Measurements from ENCODE around the gene CNTNAP2. TPM values are rescaled to one million over a fixed set of nuclear protein-coding genes. Genes with fewer than 3 reads are reported as not detected.

CNTNAP2 gene
- total and polyA plus RNA-seq, 2 donors (not counting 1 experiment from before 2014, with no cell fraction given): not detected

DNA sequence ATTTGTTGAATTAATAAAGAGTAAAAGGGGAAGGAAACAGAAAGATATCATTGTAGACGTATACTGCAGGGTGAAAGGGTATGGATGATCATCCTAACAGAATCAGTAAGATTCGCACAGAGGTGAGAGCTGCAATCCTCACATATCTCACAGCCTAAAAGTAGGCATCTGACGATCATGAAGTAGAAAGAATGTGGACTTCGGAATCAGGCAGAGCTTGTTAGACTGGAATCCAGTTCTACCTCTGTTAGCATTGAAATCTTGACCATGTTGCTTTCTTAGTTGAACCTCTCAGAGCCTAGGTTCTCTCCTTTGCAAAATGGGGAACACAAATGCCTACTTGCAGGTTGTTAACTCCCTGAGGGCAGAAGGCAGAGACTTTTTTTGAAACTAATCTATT lies 2154.0 kb downstream of the CNTNAP2 start:
- no peaks in the 10 kb centered on the region for H3K9me3 ChIP-seq (ENCODE audit: control insufficient read depth, insufficient read depth, low read depth, low read length)
- H3K36me3 ChIP-seq (ENCODE audit: control insufficient read depth, insufficient read depth, low read length): no peaks in the 10 kb centered on the region
- H2AFZ ChIP-seq (ENCODE audit: low read length): no peak overlapping the region
- H3K4me2 ChIP-seq (ENCODE audit: extremely low read depth, insufficient read depth, low read length): no peak overlapping the region
- H3K4me3 ChIP-seq (replicated peaks in 1 of 4; ENCODE audit: control extremely low read depth in 1 of 4, insufficient read depth in 1 of 4, low read depth in 3 of 4, low read length in 4 of 4): no peak overlapping the region
- no peak for DNase-seq (ENCODE audit: low read depth in 2 of 2)
- H4K20me1 ChIP-seq (ENCODE audit: control insufficient read depth, extremely low read depth, insufficient read depth, low read length): no peaks in the 10 kb centered on the region
- no peak overlapping the region for H3K27ac ChIP-seq (ENCODE audit: insufficient read depth, low read length)
- H3K79me2 ChIP-seq (ENCODE audit: control insufficient read depth, insufficient read depth, low read length): no peaks in the 10 kb centered on the region
- H3K27me3 ChIP-seq (ENCODE audit: control insufficient read depth, insufficient read depth, low read length): no peaks in the 10 kb centered on the region
- TF ChIP-seq, protein P1, sequence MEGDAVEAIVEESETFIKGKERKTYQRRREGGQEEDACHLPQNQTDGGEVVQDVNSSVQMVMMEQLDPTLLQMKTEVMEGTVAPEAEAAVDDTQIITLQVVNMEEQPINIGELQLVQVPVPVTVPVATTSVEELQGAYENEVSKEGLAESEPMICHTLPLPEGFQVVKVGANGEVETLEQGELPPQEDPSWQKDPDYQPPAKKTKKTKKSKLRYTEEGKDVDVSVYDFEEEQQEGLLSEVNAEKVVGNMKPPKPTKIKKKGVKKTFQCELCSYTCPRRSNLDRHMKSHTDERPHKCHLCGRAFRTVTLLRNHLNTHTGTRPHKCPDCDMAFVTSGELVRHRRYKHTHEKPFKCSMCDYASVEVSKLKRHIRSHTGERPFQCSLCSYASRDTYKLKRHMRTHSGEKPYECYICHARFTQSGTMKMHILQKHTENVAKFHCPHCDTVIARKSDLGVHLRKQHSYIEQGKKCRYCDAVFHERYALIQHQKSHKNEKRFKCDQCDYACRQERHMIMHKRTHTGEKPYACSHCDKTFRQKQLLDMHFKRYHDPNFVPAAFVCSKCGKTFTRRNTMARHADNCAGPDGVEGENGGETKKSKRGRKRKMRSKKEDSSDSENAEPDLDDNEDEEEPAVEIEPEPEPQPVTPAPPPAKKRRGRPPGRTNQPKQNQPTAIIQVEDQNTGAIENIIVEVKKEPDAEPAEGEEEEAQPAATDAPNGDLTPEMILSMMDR (conservative IDR thresholded peaks at IDR 0.05 in 1 of 2, IDR thresholded peaks at IDR 0.05 in 1 of 2; ENCODE audit: low read depth in 1 of 2, low read length in 2 of 2): no peak
- no peak for TF ChIP-seq EZH2 (IDR thresholded peaks at IDR 0.05; ENCODE audit: low read length, missing control alignments)
- no peaks in the 10 kb centered on the region for H3K4me1 ChIP-seq (ENCODE audit: control insufficient read depth, extremely low read depth, insufficient read depth, low read length)
- H3K9ac ChIP-seq (ENCODE audit: insufficient read depth, low read length): no peak overlapping the region

DNA sequence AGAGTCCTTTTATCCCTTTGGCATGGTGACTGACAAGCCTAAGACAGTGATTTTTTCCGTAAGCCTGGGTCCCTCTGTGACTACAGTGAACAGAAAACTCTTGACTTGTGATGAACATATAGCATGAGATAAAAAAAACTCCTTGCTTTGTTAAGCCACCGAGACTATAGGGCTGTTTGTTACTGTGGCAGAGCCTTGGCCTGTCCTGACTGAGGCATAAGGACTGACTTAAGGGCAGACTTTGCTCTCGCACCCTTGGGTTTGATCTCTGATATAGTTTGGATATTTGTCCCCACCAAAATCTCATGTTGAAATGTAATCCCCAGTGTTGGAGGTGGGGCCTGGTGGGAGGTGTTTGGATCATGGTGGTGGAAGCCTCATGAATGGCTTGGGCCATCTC lies 2157.5 kb downstream of the CNTNAP2 start:
- no peak for TF ChIP-seq EZH2 (IDR thresholded peaks at IDR 0.05; ENCODE audit: low read length, missing control alignments)
- TF ChIP-seq, protein P1 (conservative IDR thresholded peaks at IDR 0.05 in 1 of 2, IDR thresholded peaks at IDR 0.05 in 1 of 2; ENCODE audit: low read depth in 1 of 2, low read length in 2 of 2): no peak
- H3K4me3 ChIP-seq (replicated peaks in 1 of 4; ENCODE audit: control extremely low read depth in 1 of 4, insufficient read depth in 1 of 4, low read depth in 3 of 4, low read length in 4 of 4): no peak overlapping the region
- DNase-seq (ENCODE audit: low read depth in 2 of 2): no peak
- H3K9ac ChIP-seq (ENCODE audit: insufficient read depth, low read length): no peak overlapping the region
- no peaks in the 10 kb centered on the region for H3K9me3 ChIP-seq (ENCODE audit: control insufficient read depth, insufficient read depth, low read depth, low read length)
- H4K20me1 ChIP-seq (ENCODE audit: control insufficient read depth, extremely low read depth, insufficient read depth, low read length): no peaks in the 10 kb centered on the region
- H3K27ac ChIP-seq (ENCODE audit: insufficient read depth, low read length): no peak overlapping the region
- no peaks in the 10 kb centered on the region for H3K36me3 ChIP-seq (ENCODE audit: control insufficient read depth, insufficient read depth, low read length)
- H3K27me3 ChIP-seq (ENCODE audit: control insufficient read depth, insufficient read depth, low read length): no peaks in the 10 kb centered on the region
- H3K4me2 ChIP-seq (ENCODE audit: extremely low read depth, insufficient read depth, low read length): no peak overlapping the region
- H3K4me1 ChIP-seq (ENCODE audit: control insufficient read depth, extremely low read depth, insufficient read depth, low read length): no peaks in the 10 kb centered on the region
- no peaks in the 10 kb centered on the region for H3K79me2 ChIP-seq (ENCODE audit: control insufficient read depth, insufficient read depth, low read length)
- no peak overlapping the region for H2AFZ ChIP-seq (ENCODE audit: low read length)

DNA sequence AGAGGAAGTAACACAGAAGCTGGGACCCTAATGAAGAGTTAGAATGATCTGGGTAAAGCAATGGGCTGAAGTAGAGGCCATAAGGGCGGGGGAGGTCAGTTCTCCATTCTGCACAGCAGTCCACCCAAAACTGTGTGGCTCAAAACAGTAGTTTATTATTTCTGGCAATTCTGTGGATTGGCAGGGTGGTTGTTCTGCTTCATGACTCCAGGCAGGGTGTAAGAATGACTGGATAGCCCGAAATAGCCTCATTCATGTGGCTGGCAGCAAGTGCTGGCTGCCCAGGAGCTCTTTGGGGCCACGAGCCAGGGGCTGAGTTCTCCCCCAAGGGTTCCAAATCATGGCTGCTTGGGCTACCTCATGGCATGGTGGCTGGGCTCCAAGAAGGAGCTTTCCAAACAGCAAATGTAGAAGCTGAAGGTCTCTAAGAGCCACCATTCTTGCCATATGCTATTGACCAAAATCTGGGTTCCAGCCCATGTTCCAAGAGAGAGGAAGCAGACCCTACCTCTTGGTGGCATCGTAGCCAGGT lies 2158.8 kb downstream of the CNTNAP2 start:
- no peak overlapping the region for H3K4me2 ChIP-seq (ENCODE audit: extremely low read depth, insufficient read depth, low read length)
- TF ChIP-seq, protein P1 (conservative IDR thresholded peaks at IDR 0.05 in 1 of 2, IDR thresholded peaks at IDR 0.05 in 1 of 2; ENCODE audit: low read depth in 1 of 2, low read length in 2 of 2): no peak
- no peak for TF ChIP-seq EZH2 (IDR thresholded peaks at IDR 0.05; ENCODE audit: low read length, missing control alignments)
- no peaks in the 10 kb centered on the region for H3K9me3 ChIP-seq (ENCODE audit: control insufficient read depth, insufficient read depth, low read depth, low read length)
- H3K36me3 ChIP-seq (ENCODE audit: control insufficient read depth, insufficient read depth, low read length): no peaks in the 10 kb centered on the region
- H3K9ac ChIP-seq (ENCODE audit: insufficient read depth, low read length): no peak overlapping the region
- no peaks in the 10 kb centered on the region for H4K20me1 ChIP-seq (ENCODE audit: control insufficient read depth, extremely low read depth, insufficient read depth, low read length)
- H3K27ac ChIP-seq (ENCODE audit: insufficient read depth, low read length): no peak overlapping the region
- H3K79me2 ChIP-seq (ENCODE audit: control insufficient read depth, insufficient read depth, low read length): no peaks in the 10 kb centered on the region
- no peak overlapping the region for H3K4me3 ChIP-seq (replicated peaks in 1 of 4; ENCODE audit: control extremely low read depth in 1 of 4, insufficient read depth in 1 of 4, low read depth in 3 of 4, low read length in 4 of 4)
- no peak overlapping the region for H2AFZ ChIP-seq (ENCODE audit: low read length)
- no peak for DNase-seq (ENCODE audit: low read depth in 2 of 2)
- H3K4me1 ChIP-seq (ENCODE audit: control insufficient read depth, extremely low read depth, insufficient read depth, low read length): no peaks in the 10 kb centered on the region
- no peaks in the 10 kb centered on the region for H3K27me3 ChIP-seq (ENCODE audit: control insufficient read depth, insufficient read depth, low read length)

Data from fibroblast of lung (primary cell).